ENCODE measurements around the gene SPRED2. TPM values are rescaled to one million over a fixed set of nuclear protein-coding genes. Genes with fewer than 3 reads are reported as not detected.

The SPRED2 gene
- total RNA-seq, 1 donor from 2014 or later: 46.3 TPM

DNA sequence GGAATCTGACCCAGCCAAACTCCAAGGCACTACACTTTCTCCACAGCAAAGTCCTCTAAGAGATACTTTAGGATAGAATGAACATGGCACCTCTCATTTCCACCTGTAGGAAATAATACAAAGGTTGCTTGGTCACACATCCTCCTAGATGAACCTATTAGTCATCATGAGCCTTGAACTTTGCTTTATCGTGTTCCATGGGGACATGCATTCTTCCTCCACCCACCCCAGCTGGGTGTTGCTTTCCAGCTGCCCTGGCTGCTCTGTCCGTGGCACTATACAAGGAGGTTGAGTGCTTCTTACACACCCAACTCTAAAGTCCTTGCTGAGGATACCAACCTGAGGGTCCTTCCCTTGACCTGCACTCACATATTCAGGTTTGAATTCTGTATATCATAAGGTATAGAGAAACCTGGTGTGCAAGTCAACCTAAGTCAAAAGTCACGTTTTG is 52.7 kb downstream of the SPRED2 start:
- H3K27me3 Mint-ChIP-seq (ENCODE audit: unreplicated experiment): no peaks in the 10 kb centered on the region
- H3K36me3 Mint-ChIP-seq (ENCODE audit: unreplicated experiment): no peaks in the 10 kb centered on the region
- no peak overlapping the region for H3K27ac Mint-ChIP-seq (ENCODE audit: unreplicated experiment)
- no peaks in the 10 kb centered on the region for H3K9me3 Mint-ChIP-seq (ENCODE audit: unreplicated experiment)
- TF ChIP-seq, protein P1, sequence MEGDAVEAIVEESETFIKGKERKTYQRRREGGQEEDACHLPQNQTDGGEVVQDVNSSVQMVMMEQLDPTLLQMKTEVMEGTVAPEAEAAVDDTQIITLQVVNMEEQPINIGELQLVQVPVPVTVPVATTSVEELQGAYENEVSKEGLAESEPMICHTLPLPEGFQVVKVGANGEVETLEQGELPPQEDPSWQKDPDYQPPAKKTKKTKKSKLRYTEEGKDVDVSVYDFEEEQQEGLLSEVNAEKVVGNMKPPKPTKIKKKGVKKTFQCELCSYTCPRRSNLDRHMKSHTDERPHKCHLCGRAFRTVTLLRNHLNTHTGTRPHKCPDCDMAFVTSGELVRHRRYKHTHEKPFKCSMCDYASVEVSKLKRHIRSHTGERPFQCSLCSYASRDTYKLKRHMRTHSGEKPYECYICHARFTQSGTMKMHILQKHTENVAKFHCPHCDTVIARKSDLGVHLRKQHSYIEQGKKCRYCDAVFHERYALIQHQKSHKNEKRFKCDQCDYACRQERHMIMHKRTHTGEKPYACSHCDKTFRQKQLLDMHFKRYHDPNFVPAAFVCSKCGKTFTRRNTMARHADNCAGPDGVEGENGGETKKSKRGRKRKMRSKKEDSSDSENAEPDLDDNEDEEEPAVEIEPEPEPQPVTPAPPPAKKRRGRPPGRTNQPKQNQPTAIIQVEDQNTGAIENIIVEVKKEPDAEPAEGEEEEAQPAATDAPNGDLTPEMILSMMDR (IDR thresholded peaks at IDR 0.05): no peak
- no peak overlapping the region for H3K4me3 Mint-ChIP-seq (ENCODE audit: unreplicated experiment)
- H3K4me1 Mint-ChIP-seq (ENCODE audit: unreplicated experiment): peaks cover 83% of the 10 kb centered on the region
- DNase-seq (ENCODE audit: extremely low spot score, unreplicated experiment): no peak

DNA sequence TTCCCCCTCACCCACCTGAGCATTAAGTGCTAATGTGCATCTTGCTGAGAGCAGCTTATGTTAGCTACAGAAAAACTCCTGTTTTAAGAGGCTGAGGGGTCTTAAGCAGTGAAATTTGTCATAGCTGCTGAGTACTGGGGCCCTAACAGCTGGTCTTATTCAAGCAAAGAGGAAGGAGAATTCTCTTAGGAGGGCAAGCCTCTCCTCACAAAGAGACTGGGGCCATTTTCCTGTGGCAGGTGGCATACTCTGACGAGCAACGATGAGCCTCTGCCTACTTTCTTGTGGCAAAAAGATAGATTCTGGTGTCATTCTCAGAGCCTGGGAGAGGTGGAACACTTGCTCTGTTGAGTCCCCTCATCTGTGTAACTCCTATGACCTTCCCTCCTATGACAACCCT is 53.2 kb downstream of the SPRED2 start:
- H3K4me1 Mint-ChIP-seq (ENCODE audit: unreplicated experiment): peaks cover 78% of the 10 kb centered on the region
- no peaks in the 10 kb centered on the region for H3K36me3 Mint-ChIP-seq (ENCODE audit: unreplicated experiment)
- H3K4me3 Mint-ChIP-seq (ENCODE audit: unreplicated experiment): no peak overlapping the region
- TF ChIP-seq, protein P1 (IDR thresholded peaks at IDR 0.05): no peak
- no peak overlapping the region for H3K27ac Mint-ChIP-seq (ENCODE audit: unreplicated experiment)
- DNase-seq (ENCODE audit: extremely low spot score, unreplicated experiment): no peak
- no peaks in the 10 kb centered on the region for H3K9me3 Mint-ChIP-seq (ENCODE audit: unreplicated experiment)
- no peaks in the 10 kb centered on the region for H3K27me3 Mint-ChIP-seq (ENCODE audit: unreplicated experiment)

DNA sequence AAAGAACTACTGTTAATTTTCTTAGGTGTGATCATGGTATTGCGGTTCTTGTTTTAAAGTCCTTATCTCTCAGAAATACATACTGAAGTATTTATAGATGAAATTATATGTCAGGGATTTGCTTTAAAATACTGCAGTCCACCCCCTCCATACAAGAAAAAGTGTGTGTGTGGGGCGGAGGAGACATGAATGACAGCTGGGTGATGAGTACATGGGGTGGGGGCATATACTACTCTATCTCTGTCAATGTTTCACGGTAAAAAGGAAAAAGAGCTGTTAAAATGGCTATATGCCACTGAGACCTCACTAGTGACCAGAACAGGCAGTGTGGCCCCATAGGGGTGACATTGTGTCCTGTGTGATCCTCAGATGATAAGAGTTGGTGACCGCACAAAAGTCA is 54.1 kb downstream of the SPRED2 start:
- H3K4me1 Mint-ChIP-seq (ENCODE audit: unreplicated experiment): peaks cover 69% of the 10 kb centered on the region
- DNase-seq (ENCODE audit: extremely low spot score, unreplicated experiment): no peak
- H3K36me3 Mint-ChIP-seq (ENCODE audit: unreplicated experiment): peaks cover 4% of the 10 kb centered on the region
- H3K27ac Mint-ChIP-seq (ENCODE audit: unreplicated experiment): no peak overlapping the region
- TF ChIP-seq, protein P1 (IDR thresholded peaks at IDR 0.05): no peak
- no peak overlapping the region for H3K4me3 Mint-ChIP-seq (ENCODE audit: unreplicated experiment)
- no peaks in the 10 kb centered on the region for H3K9me3 Mint-ChIP-seq (ENCODE audit: unreplicated experiment)
- H3K27me3 Mint-ChIP-seq (ENCODE audit: unreplicated experiment): no peaks in the 10 kb centered on the region

DNA sequence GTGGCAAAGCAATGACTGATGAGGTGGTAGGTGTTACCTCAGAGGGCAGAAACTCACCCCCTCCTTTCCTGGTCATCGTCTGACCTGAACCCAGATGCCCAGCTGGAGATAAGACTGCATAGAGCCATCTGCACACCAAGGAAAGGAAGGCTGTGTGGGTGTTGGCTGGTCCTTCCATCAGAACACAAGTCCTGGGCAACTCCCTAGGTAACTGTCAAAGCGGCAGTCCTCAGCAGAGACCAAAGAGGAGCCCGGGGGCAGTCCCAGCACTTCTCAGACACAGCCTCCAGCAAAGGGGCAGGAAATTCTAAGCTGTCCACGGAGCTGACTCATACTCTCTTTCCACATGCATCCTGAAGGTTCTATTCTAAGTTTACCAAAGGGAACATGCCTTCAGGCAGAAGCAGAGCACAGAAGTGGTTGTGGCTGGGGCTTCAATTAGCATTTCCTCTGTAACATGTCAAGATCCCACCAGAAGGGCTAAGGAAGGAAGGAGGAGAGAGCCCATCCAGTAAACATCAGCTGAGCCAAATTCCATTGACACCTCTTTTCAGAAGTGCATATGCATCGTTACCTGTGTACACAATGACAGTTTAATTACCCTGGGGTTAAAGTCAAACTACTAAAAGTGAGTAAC is 54.7 kb downstream of the SPRED2 start:
- Mint-ChIP-seq H3K36me3 (ENCODE audit: unreplicated experiment) (peaks cover 4% of the 10 kb centered on the region), H3K4me3 (ENCODE audit: unreplicated experiment) (no peak overlapping the region), H3K4me1 (ENCODE audit: unreplicated experiment) (peaks cover 63% of the 10 kb centered on the region), H3K27ac (ENCODE audit: unreplicated experiment) (peak overlapping the region; percentile 52), H3K27me3 (ENCODE audit: unreplicated experiment) (no peaks in the 10 kb centered on the region), H3K9me3 (ENCODE audit: unreplicated experiment) (no peaks in the 10 kb centered on the region)
- DNase-seq (ENCODE audit: extremely low spot score, unreplicated experiment): peak; percentile 83
- TF ChIP-seq, protein P1 (IDR thresholded peaks at IDR 0.05): no peak

DNA sequence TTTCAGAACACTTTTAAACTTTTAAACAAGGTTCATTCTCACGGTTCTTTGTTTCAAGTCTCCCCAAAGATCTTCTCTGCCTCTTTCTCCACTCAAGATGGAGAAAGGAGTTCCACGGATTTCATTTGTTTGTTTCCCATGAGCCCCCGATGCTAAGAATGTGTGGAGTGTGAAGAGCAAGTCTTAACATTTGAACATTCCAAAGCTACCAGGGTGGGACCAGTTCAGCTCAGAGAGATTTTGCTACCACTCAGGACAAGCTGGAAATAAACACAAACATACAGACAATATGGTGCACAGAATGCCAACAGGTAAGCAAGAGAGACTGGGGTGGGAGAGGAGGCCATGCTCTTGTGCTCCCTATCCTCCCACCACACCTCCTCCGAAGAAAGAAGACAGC is 56.7 kb downstream of the SPRED2 start:
- Mint-ChIP-seq H3K9me3 (ENCODE audit: unreplicated experiment) (no peaks in the 10 kb centered on the region), H3K27ac (ENCODE audit: unreplicated experiment) (no peak overlapping the region), H3K4me3 (ENCODE audit: unreplicated experiment) (no peak overlapping the region), H3K36me3 (ENCODE audit: unreplicated experiment) (peaks cover 4% of the 10 kb centered on the region), H3K27me3 (ENCODE audit: unreplicated experiment) (no peaks in the 10 kb centered on the region), H3K4me1 (ENCODE audit: unreplicated experiment) (peaks cover 64% of the 10 kb centered on the region)
- DNase-seq (ENCODE audit: extremely low spot score, unreplicated experiment): no peak
- TF ChIP-seq, protein P1 (IDR thresholded peaks at IDR 0.05): no peak

Measured in osteocyte (in vitro differentiated cells).